Sigmoid colon (tissue), 4 donors: ENCODE measurements around the gene POP7.

Experiments used
- EP300 ChIP-seq, 4 donors: sonication (generic); formaldehyde crosslinking; IDR thresholded peaks; one replicate each; pipeline ENCODE4 v1.6.1; 2017; ENCODE audit warnings: antibody characterized with exemption in 4 of 4
- TF ChIP-seq, protein P1 (sequence below), 4 experiments: fragments of 450-650 bp in 3 of 4; fragments of 200-600 bp in 1 of 4; IDR thresholded peaks; one replicate each; pipeline ENCODE4 v1.5.1; 2016 to 2019; ENCODE audit warnings: antibody characterized with exemption in 4 of 4, mild to moderate bottlenecking in 3 of 4, moderate library complexity in 2 of 4

DNA sequence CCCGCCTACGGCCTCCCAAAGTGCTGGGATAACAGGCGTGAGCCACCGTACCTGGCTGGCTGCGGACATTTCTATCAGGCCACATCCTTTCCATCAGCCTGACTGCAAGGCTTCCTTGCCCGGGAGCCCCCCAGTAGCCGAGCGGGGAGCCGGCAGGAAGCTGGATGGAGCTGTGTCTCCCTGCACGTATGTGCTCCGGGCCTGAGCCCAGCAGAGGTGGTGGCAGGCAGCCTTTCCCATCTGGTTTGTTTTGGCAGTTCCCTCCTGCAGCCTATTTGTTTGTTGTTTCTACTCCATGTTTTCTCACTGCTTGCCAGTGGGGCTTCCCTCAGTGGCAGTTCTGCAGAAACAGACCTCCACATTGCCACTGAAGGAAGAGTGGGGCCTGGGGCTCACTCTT, 5.4 kb downstream of the POP7 start:
- TF ChIP-seq, protein P1, sequence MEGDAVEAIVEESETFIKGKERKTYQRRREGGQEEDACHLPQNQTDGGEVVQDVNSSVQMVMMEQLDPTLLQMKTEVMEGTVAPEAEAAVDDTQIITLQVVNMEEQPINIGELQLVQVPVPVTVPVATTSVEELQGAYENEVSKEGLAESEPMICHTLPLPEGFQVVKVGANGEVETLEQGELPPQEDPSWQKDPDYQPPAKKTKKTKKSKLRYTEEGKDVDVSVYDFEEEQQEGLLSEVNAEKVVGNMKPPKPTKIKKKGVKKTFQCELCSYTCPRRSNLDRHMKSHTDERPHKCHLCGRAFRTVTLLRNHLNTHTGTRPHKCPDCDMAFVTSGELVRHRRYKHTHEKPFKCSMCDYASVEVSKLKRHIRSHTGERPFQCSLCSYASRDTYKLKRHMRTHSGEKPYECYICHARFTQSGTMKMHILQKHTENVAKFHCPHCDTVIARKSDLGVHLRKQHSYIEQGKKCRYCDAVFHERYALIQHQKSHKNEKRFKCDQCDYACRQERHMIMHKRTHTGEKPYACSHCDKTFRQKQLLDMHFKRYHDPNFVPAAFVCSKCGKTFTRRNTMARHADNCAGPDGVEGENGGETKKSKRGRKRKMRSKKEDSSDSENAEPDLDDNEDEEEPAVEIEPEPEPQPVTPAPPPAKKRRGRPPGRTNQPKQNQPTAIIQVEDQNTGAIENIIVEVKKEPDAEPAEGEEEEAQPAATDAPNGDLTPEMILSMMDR (IDR thresholded peaks at IDR 0.05), result no peak
- no peak for TF ChIP-seq EP300 (IDR thresholded peaks at IDR 0.05)
